ENCODE data around the gene SLAIN1. TPM values are rescaled to one million over a fixed set of nuclear protein-coding genes. Genes with fewer than 3 reads are reported as not detected.

The SLAIN1 gene
- total and polyA plus RNA-seq, 2 of the 4 experiments (the other 2 are of a cell fraction): 0.29 to 0.36 TPM

DNA sequence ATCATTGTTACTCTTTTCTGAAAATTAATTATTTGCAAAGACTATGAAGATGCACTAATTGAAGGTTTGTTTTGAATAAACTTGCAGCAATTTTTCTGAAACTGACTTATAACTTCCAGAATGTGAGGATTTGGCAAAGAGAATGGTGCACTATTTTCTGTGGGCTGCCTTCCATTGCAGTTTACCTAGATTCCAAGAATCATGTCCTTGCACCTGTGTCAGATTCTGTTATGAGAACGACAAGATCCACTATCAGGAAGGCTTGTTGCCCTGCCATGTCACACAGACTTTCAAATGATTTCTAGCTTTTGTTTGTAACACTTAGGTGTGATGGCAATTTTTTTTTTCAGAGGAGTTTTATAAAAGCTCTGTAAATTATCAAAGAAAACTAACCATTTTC lies 5.6 kb upstream of the SLAIN1 start:
- Histone ChIP-seq H3K9ac (ENCODE audit: low read depth, low read length) (no peak overlapping the region), H3K56ac (ENCODE audit: extremely low read depth, insufficient read depth, low read length) (no peak overlapping the region), H3K4me1 (ENCODE audit: control insufficient read depth, insufficient read depth, low read length) (no peaks in the 10 kb centered on the region), H4K20me1 (ENCODE audit: insufficient read depth, low read length) (no peaks in the 10 kb centered on the region), H3K27ac (ENCODE audit: insufficient read depth, low read length) (no peak overlapping the region), H3K4me2 (ENCODE audit: low read depth, low read length) (no peak overlapping the region), H4K8ac (ENCODE audit: low read depth in 2 of 2, low read length in 2 of 2) (no peak overlapping the region), H2BK5ac (ENCODE audit: low read depth, low read length, poor library complexity, severe bottlenecking) (no peak overlapping the region), H3K18ac (ENCODE audit: low read depth, low read length) (no peak overlapping the region), H3K23ac (ENCODE audit: low read depth, low read length) (no peak overlapping the region), H3K27me3 (ENCODE audit: control insufficient read depth, insufficient read depth, low read length) (peaks cover 6% of the 10 kb centered on the region), H2AK9ac (replicated peaks; ENCODE audit: low read depth, low read length, poor library complexity) (no peak overlapping the region), H2AFZ (replicated peaks; ENCODE audit: low read length, poor library complexity) (no peak overlapping the region), H3K9me1 (ENCODE audit: insufficient read depth, low read length) (no peaks in the 10 kb centered on the region), H2BK20ac (ENCODE audit: low read depth, low read length) (no peak overlapping the region), H2BK120ac (ENCODE audit: low read depth, low read length) (no peak overlapping the region), H3K14ac (replicated peaks; ENCODE audit: low read depth, low read length) (no peak overlapping the region), H3K4me3 (ENCODE audit: insufficient read depth, low read depth, low read length) (no peak overlapping the region), H2BK15ac (ENCODE audit: low read depth, low read length) (no peak overlapping the region), H4K5ac (ENCODE audit: low read depth, low read length) (no peak overlapping the region), H2AK5ac (ENCODE audit: low read depth, low read length) (no peak overlapping the region), H3K9me3 (ENCODE audit: control insufficient read depth, insufficient read depth, low read length) (no peaks in the 10 kb centered on the region), H3K79me1 (ENCODE audit: low read depth in 1 of 2, low read length in 2 of 2) (no peaks in the 10 kb centered on the region), H4K91ac (ENCODE audit: insufficient read depth, low read depth, low read length) (no peak overlapping the region), H3K4ac (ENCODE audit: low read depth, low read length) (no peak overlapping the region), H3K36me3 (ENCODE audit: control insufficient read depth, insufficient read depth, low read length) (no peaks in the 10 kb centered on the region)
- POLR2A ChIA-PET (ENCODE audit: unreplicated experiment): no interaction called here
- in situ Hi-C loops (cut with MboI; ENCODE audit: low sequenced_read_pairs): no loop called here
- DNase-seq: no peak
- CTCF ChIA-PET: no interaction called here
- no peak for ATAC-seq (ENCODE audit: low read depth)
- intact Hi-C loops (cut with micrococcal nuclease): no loop called here
- TF ChIP-seq CHD1 (IDR thresholded peaks at IDR 0.05; ENCODE audit: low read depth, low read length): no peak
- WGBS, 2 experiments (ENCODE audit: extremely low coverage in 2 of 2, insufficient read length in 1 of 2): no CpG with 5 or more reads among the region's 1 CpG
- dilution Hi-C loops (cut with HindIII; ENCODE audit: low sequenced_read_pairs, unreplicated experiment): no loop called here
- BruUV-seq (replicated peaks): no TSS peak
